GM12892 (cell line): ENCODE measurements around the gene SLC50A1.

Source experiments
- POLR2A ChIP-seq: IDR thresholded peaks from 2 replicates; pipeline ENCODE4 v1.6.1; 2011; ENCODE audit warnings: low read depth, low read length, control low read depth
- POLR2AphosphoS5 ChIP-seq: IDR thresholded peaks from 2 replicates; pipeline ENCODE4 v1.6.1; 2011; ENCODE audit warnings: low read depth, low read length, control low read depth
- TAF1 ChIP-seq: IDR thresholded peaks from 2 replicates; pipeline ENCODE4 v1.6.1; 2011; ENCODE audit warnings: low read depth, mild to moderate bottlenecking, control low read depth, low read length, borderline replicate concordance

DNA sequence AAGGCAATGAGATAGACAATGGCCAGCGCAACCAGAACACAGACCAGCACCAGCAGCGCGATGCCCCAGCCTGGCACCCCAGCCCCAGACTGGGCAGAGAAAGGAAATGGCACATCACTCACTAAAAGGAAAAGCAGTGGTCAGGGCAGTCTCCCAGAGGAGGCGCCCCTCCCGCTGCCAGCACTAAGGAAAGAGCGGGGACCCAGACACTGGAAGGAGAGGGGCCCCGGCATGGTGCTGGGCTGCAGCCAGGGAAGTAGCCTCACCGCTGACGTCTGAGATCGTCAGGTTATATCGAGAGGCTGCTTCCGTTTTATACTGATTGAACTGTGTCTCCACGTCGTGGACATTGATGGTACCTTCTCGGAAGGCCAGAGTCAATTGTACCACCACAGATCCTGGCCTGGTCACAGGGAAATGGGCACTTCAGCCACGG lies 51.8 kb downstream of the SLC50A1 start:
- TF ChIP-seq TAF1 (no peak), POLR2AphosphoS5 (no peak), POLR2A (no peak)
